Loucy (cell line): Measurements from ENCODE around the gene EIF1.

Source experiments
- H2AFZ ChIP-seq: fragments of 200-600 bp; sonication (generic); 2 replicates; pipeline ENCODE4 v1.6.0; 2016; ENCODE audit warnings: antibody characterized with exemption, mild to moderate bottlenecking, low read length, moderate library complexity
- H3F3A ChIP-seq: fragments of 200-600 bp; 2 replicates; pipeline ENCODE4 v1.6.0; 2016; ENCODE audit warnings: antibody characterized with exemption, low read depth, mild to moderate bottlenecking
- H3K27me3 ChIP-seq: fragments of 200-600 bp; sonication (generic); 2 replicates; pipeline ENCODE4 v1.6.1; 2014; ENCODE audit warnings: low read length, mild to moderate bottlenecking; ENCODE audit not compliant: insufficient read depth, poor library complexity, severe bottlenecking
- H3K36me3 ChIP-seq: fragments of 200-600 bp; sonication (generic); 2 replicates; pipeline ENCODE4 v1.6.1; 2016; ENCODE audit warnings: low read length; ENCODE audit not compliant: insufficient read depth
- H3K4me1 ChIP-seq: fragments of 200-600 bp; sonication (generic); 2 replicates; pipeline ENCODE4 v1.5.1; 2014; ENCODE audit warnings: low read length, mild to moderate bottlenecking; ENCODE audit not compliant: insufficient read depth, poor library complexity, severe bottlenecking
- H3K4me2 ChIP-seq: fragments of 200-600 bp; sonication (generic); 2 replicates; pipeline ENCODE4 v1.6.0; 2014; ENCODE audit warnings: antibody characterized with exemption, low read length, low read depth, mild to moderate bottlenecking; ENCODE audit not compliant: poor library complexity, severe bottlenecking
- H3K4me3 ChIP-seq: fragments of 200-600 bp; sonication (generic); 2 replicates; pipeline ENCODE4 v1.5.1; 2014; ENCODE audit warnings: low read length, mild to moderate bottlenecking, mixed read lengths; ENCODE audit not compliant: poor library complexity, severe bottlenecking
- H3K79me2 ChIP-seq: fragments of 200-600 bp; sonication (generic); 2 replicates; pipeline ENCODE4 v1.6.1; 2014; ENCODE audit warnings: low read length; ENCODE audit not compliant: insufficient read depth
- H3K9ac ChIP-seq: fragments of 200-600 bp; sonication (generic); 2 replicates; pipeline ENCODE4 v1.6.0; 2014; ENCODE audit warnings: mild to moderate bottlenecking, low read depth, low read length, moderate library complexity; ENCODE audit not compliant: poor library complexity, severe bottlenecking
- H3K9me2 ChIP-seq: fragments of 200-600 bp; sonication (generic); replicated peaks from 2 replicates; pipeline ENCODE4 v1.6.1; 2016; ENCODE audit warnings: low read depth, low read length, mixed read lengths
- H3K9me3 ChIP-seq: fragments of 200-600 bp; sonication (generic); 2 replicates; pipeline ENCODE4 v1.6.1; 2014; ENCODE audit warnings: mild to moderate bottlenecking, antibody characterized with exemption, low read length, low read depth; ENCODE audit not compliant: insufficient read depth
- H4K20me1 ChIP-seq: fragments of 200-600 bp; sonication (generic); 2 replicates; pipeline ENCODE4 v1.6.0; 2014; ENCODE audit warnings: antibody characterized with exemption, low read length, mild to moderate bottlenecking; ENCODE audit not compliant: insufficient read depth, poor library complexity, severe bottlenecking
- EZH2phosphoT487 ChIP-seq: fragments of 200-600 bp; IDR thresholded peaks from 2 replicates; pipeline ENCODE4 v1.6.1; 2018; ENCODE audit warnings: antibody characterized with exemption, mild to moderate bottlenecking, moderate library complexity, borderline replicate concordance
- TF ChIP-seq, protein P1 (sequence below): fragments of 200-600 bp; sonication (generic); conservative IDR thresholded peaks from 2 replicates; pipeline ENCODE4 v1.5.1; 2014; ENCODE audit warnings: mild to moderate bottlenecking, antibody characterized with exemption, low read length

Gene EIF1

DNA sequence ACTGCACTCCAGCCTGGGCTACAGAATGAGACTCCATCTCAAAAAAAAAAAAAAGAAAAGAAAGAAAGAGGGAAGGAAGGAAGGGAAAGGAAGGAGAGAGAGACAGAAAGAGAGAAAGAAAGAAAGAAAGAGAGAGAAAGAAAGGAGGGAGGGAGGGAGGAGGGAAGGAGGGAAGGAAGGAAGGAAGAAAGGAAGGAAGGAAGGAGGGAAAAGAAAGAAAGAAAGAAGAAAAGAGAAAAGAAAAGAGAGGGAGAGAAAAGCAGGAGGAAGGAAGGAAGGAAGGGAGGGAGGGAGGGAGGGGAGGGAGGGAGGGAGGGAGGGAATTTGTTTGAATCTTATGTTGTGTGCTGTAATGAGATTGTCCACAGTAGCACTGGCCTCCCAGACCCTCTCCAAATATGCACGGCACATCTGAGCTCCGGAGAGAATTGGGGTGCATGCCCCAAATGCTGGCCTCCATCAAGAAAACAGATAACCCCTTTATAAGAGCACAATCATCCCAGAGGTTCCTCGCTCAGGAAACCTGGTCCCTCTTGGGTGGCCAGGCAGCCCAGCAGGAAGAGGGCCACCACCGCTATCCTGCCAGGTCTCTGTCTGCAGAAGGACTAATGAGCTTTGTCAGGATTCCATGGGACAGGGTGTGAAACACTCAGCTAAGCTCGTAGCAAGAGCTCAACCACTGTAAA lies 8.8 kb upstream of the EIF1 start:
- Histone ChIP-seq H3K4me1 (peaks cover 24% of the 10 kb centered on the region), H3K27me3 (no peaks in the 10 kb centered on the region), H3K9me3 (no peaks in the 10 kb centered on the region), H3K79me2 (no peaks in the 10 kb centered on the region), H3K9me2 (no peaks in the 10 kb centered on the region), H4K20me1 (no peaks in the 10 kb centered on the region), H3K4me2 (peak overlapping the region; percentile 70), H2AFZ (no peak overlapping the region), H3K9ac (peak overlapping the region; percentile 52), H3F3A (0 out of 2 replicates have a peak, but pooled peaks cover 4% of the 10 kb centered on the region), H3K36me3 (no peaks in the 10 kb centered on the region), H3K4me3 (peak overlapping the region; percentile 69)
- TF ChIP-seq EZH2phosphoT487: no peak
- TF ChIP-seq, protein P1, sequence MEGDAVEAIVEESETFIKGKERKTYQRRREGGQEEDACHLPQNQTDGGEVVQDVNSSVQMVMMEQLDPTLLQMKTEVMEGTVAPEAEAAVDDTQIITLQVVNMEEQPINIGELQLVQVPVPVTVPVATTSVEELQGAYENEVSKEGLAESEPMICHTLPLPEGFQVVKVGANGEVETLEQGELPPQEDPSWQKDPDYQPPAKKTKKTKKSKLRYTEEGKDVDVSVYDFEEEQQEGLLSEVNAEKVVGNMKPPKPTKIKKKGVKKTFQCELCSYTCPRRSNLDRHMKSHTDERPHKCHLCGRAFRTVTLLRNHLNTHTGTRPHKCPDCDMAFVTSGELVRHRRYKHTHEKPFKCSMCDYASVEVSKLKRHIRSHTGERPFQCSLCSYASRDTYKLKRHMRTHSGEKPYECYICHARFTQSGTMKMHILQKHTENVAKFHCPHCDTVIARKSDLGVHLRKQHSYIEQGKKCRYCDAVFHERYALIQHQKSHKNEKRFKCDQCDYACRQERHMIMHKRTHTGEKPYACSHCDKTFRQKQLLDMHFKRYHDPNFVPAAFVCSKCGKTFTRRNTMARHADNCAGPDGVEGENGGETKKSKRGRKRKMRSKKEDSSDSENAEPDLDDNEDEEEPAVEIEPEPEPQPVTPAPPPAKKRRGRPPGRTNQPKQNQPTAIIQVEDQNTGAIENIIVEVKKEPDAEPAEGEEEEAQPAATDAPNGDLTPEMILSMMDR: no peak

DNA sequence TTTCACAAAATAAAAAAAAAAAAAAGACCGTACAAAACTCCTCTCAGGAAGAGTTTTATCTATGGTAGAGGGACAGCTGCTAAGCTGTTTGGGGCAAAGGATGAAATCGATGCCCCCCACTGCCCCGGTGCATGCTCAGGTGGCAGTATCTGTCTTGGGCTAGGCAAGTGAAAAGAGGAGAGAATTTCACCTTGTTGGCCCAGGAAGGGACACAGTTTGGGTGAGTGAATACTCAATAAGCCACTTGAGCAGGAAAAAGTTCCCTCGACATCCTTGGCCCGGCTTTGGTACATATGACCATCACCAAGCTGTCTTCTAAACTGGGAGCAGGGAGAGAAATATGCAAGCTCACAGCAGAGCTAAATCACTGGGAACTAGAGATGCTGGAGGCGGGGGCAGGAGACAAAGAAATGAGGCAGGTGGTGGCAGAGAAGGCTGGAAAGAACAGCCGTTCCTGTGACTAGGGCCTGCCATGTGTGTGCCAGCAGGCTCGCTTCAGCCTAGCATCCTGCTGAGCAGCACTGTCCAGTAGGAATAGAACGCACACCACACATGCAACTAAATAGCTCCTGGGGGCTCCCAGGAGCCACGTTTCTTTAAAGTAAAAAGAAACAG lies 8.2 kb upstream of the EIF1 start:
- H4K20me1 ChIP-seq: no peaks in the 10 kb centered on the region
- H3K9ac ChIP-seq: no peak overlapping the region
- no peak overlapping the region for H2AFZ ChIP-seq
- peaks cover 24% of the 10 kb centered on the region for H3K4me1 ChIP-seq
- no peaks in the 10 kb centered on the region for H3K27me3 ChIP-seq
- 0 out of 2 replicates have a peak, but pooled peaks cover 4% of the 10 kb centered on the region for H3F3A ChIP-seq
- no peaks in the 10 kb centered on the region for H3K9me2 ChIP-seq
- no peak for TF ChIP-seq EZH2phosphoT487
- H3K4me2 ChIP-seq: no peak overlapping the region
- H3K4me3 ChIP-seq: no peak overlapping the region
- no peaks in the 10 kb centered on the region for H3K9me3 ChIP-seq
- no peaks in the 10 kb centered on the region for H3K79me2 ChIP-seq
- no peaks in the 10 kb centered on the region for H3K36me3 ChIP-seq

DNA sequence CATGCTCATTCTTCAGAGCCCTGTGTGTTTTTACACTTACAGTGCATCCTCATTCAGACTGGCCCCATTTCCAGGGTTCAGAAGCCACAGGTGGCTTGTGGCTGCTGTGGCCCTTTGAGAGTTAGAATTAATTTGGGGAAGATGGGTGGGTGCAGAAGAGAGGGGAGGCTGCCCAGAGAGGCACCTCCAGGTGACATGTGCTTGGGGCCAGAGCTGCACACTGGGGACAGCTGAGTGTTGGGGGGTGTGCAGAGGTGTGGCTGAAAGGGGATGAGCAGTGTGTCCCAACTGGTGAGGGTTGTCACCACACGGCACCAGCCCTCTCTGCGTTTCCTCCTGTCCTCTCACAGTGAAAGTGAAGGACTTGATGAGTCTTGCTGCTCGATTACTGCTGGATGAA lies 6.9 kb upstream of the EIF1 start:
- Histone ChIP-seq H4K20me1 (no peaks in the 10 kb centered on the region), H3K36me3 (no peaks in the 10 kb centered on the region), H3K4me1 (peaks cover 21% of the 10 kb centered on the region), H3K9me3 (no peaks in the 10 kb centered on the region), H3K9me2 (no peaks in the 10 kb centered on the region), H3K79me2 (no peaks in the 10 kb centered on the region), H2AFZ (no peak overlapping the region), H3K9ac (no peak overlapping the region), H3K27me3 (no peaks in the 10 kb centered on the region), H3K4me2 (no peak overlapping the region), H3F3A (0 out of 2 replicates have a peak, but pooled peaks cover 4% of the 10 kb centered on the region), H3K4me3 (no peak overlapping the region)
- TF ChIP-seq, protein P1: no peak
- TF ChIP-seq EZH2phosphoT487: no peak
